SJSA1 (cell line): ENCODE data around the gene NDC1. TPM values are rescaled to one million over a fixed set of nuclear protein-coding genes. Genes with fewer than 3 reads are reported as not detected.
A peak's percentile ranks its signal among the peaks of the same experiment; 100 is the strongest.

Experiments used
- DNase-seq, 2 experiments: peaks; one replicate each; pipeline ENCODE4 v3.0.0-alpha.2; 2015 to 2020; ENCODE audit warnings: low spot score in 2 of 2, low read depth in 1 of 2
- H3K27ac ChIP-seq: fragments of 250-450 bp; sonication (Bioruptor Pico); 2 replicates; pipeline ENCODE4 v1.5.1; 2020; ENCODE audit warnings: mild to moderate bottlenecking, moderate library complexity
- H3K27me3 ChIP-seq: fragments of 250-450 bp; sonication (Bioruptor Pico); replicated peaks from 2 replicates; pipeline ENCODE4 v1.5.1; 2020; ENCODE audit warnings: mild to moderate bottlenecking, moderate library complexity
- H3K36me3 ChIP-seq: fragments of 250-450 bp; sonication (Bioruptor Pico); 2 replicates; pipeline ENCODE4 v1.5.1; 2020; ENCODE audit warnings: mild to moderate bottlenecking
- H3K4me1 ChIP-seq: fragments of 250-450 bp; sonication (Bioruptor Pico); replicated peaks from 2 replicates; pipeline ENCODE4 v1.6.1; 2021; ENCODE audit warnings: mild to moderate bottlenecking
- H3K4me3 ChIP-seq: fragments of 250-450 bp; sonication (Bioruptor Pico); 2 replicates; pipeline ENCODE4 v1.5.1; 2020; ENCODE audit warnings: mild to moderate bottlenecking
- H3K9me3 ChIP-seq: fragments of 250-450 bp; sonication (Bioruptor Pico); replicated peaks from 2 replicates; pipeline ENCODE4 v1.5.1; 2020; ENCODE audit warnings: mild to moderate bottlenecking
- total RNA-seq: library from RNA; depleted of rRNA; stranded (reverse); fragments of >200 nt; shearing (Covaris generic); gene quantifications from 2 replicates; pipeline ENCODE4 v1.2.3, GENCODE V29; 2014

Gene NDC1
- total RNA-seq, 1 experiment from 2014 or later = 65.0 TPM

- H3K36me3 ChIP-seq = 0 out of 2 replicates have a peak, but pooled peaks cover 4% of the 10 kb centered on the region
- no peaks in the 10 kb centered on the region for H3K27me3 ChIP-seq
- DNase-seq = peak; percentile 90 to 92
- H3K9me3 ChIP-seq = 0 out of 2 replicates have a peak, but pooled peaks cover 5% of the 10 kb centered on the region
- peak within 1 kb of the TSS; percentile 43 for H3K27ac ChIP-seq
- peaks cover 49% of the 10 kb centered on the region for H3K4me1 ChIP-seq
- peak within 1 kb of the TSS; percentile 85 for H3K4me3 ChIP-seq
These were observed 98.9 kb downstream of the NDC1 start, which contains the start of gene GLIS1 for GRCh38 chr1:53739109-53739681. GLIS1 (minus strand) TSS chr1:53739164; CDS start chr1:53738064, 1,100 bp downstream.

GRCh38 chr1:53738205-53739108, 99.6 kb downstream of the NDC1 start:
- Histone ChIP-seq H3K27ac (peak overlapping the region; percentile 36; the same call in 1 of the 2 replicates), H3K4me1 (peaks cover 57% of the 10 kb centered on the region)

GRCh38 chr1:53737648-53738204, 100.4 kb downstream of the NDC1 start:
- no peak overlapping the region for H3K27ac ChIP-seq
- peaks cover 61% of the 10 kb centered on the region for H3K4me1 ChIP-seq
- H3K27me3 ChIP-seq = no peaks in the 10 kb centered on the region
- 0 out of 2 replicates have a peak, but pooled peaks cover 4% of the 10 kb centered on the region for H3K36me3 ChIP-seq
- H3K9me3 ChIP-seq = no peaks in the 10 kb centered on the region
- no peak overlapping the region for H3K4me3 ChIP-seq
- no peak for DNase-seq

More at GRCh38 chr1:53738205-53739108, 99.6 kb downstream of the NDC1 start:
- Histone ChIP-seq H3K4me3 (peak overlapping the region; percentile 85), H3K9me3 (0 out of 2 replicates have a peak, but pooled peaks cover 5% of the 10 kb centered on the region), H3K36me3 (0 out of 2 replicates have a peak, but pooled peaks cover 4% of the 10 kb centered on the region), H3K27me3 (no peaks in the 10 kb centered on the region)
- no peak for DNase-seq

GRCh38 chr1:53736290-53736689, 101.8 kb downstream of the NDC1 start:
- H3K4me1 ChIP-seq = peaks cover 69% of the 10 kb centered on the region

GRCh38 chr1:53735681-53736080, 102.4 kb downstream of the NDC1 start:
- Histone ChIP-seq H3K27ac (no peak overlapping the region), H3K27me3 (no peaks in the 10 kb centered on the region), H3K4me1 (peaks cover 64% of the 10 kb centered on the region), H3K4me3 (no peak overlapping the region), H3K36me3 (0 out of 2 replicates have a peak, but pooled peaks cover 4% of the 10 kb centered on the region), H3K9me3 (no peaks in the 10 kb centered on the region)
- DNase-seq = no peak

More at GRCh38 chr1:53736290-53736689, 101.8 kb downstream of the NDC1 start:
- Histone ChIP-seq H3K27ac (no peak overlapping the region), H3K9me3 (no peaks in the 10 kb centered on the region), H3K36me3 (0 out of 2 replicates have a peak, but pooled peaks cover 4% of the 10 kb centered on the region), H3K27me3 (no peaks in the 10 kb centered on the region), H3K4me3 (no peak overlapping the region)
- no peak for DNase-seq

- Histone ChIP-seq H3K4me1 (peaks cover 60% of the 10 kb centered on the region), H3K9me3 (no peaks in the 10 kb centered on the region), H3K36me3 (0 out of 2 replicates have a peak, but pooled peaks cover 4% of the 10 kb centered on the region), H3K27ac (peak overlapping the region; percentile 90; the same call in 1 of the 2 replicates), H3K4me3 (no peak overlapping the region), H3K27me3 (no peaks in the 10 kb centered on the region)
- no peak for DNase-seq
These were observed 102.8 kb downstream of the NDC1 start for GRCh38 chr1:53735261-53735660.

GRCh38 chr1:53734650-53735211, 103.4 kb downstream of the NDC1 start:
- Histone ChIP-seq H3K27ac (peak overlapping the region; percentile 90), H3K9me3 (no peaks in the 10 kb centered on the region), H3K36me3 (0 out of 2 replicates have a peak, but pooled peaks cover 4% of the 10 kb centered on the region), H3K27me3 (no peaks in the 10 kb centered on the region), H3K4me3 (no peak overlapping the region), H3K4me1 (peaks cover 54% of the 10 kb centered on the region)
- no peak for DNase-seq

GRCh38 chr1:53733975-53734649, 104.0 kb downstream of the NDC1 start:
- H3K4me1 ChIP-seq = peaks cover 50% of the 10 kb centered on the region
- no peaks in the 10 kb centered on the region for H3K27me3 ChIP-seq
- H3K36me3 ChIP-seq = 0 out of 2 replicates have a peak, but pooled peaks cover 4% of the 10 kb centered on the region
- H3K27ac ChIP-seq = peak overlapping the region; percentile 90
- H3K4me3 ChIP-seq = no peak overlapping the region
- DNase-seq = peak in 1 of 2 experiments; percentile 84
- no peaks in the 10 kb centered on the region for H3K9me3 ChIP-seq

- Histone ChIP-seq H3K4me3 (no peak overlapping the region), H3K9me3 (no peaks in the 10 kb centered on the region)
- no peak for DNase-seq
These were observed 104.6 kb downstream of the NDC1 start for GRCh38 chr1:53733447-53733931.

GRCh38 chr1:53732912-53733317, 105.2 kb downstream of the NDC1 start:
- peak overlapping the region; percentile 90 for H3K27ac ChIP-seq
- H3K4me1 ChIP-seq = peaks cover 42% of the 10 kb centered on the region
- peak; percentile 66 to 85 for DNase-seq
- peak overlapping the region; percentile 8; the same call in 1 of the 2 replicates for H3K4me3 ChIP-seq
- H3K36me3 ChIP-seq = no peaks in the 10 kb centered on the region
- no peaks in the 10 kb centered on the region for H3K27me3 ChIP-seq
- H3K9me3 ChIP-seq = no peaks in the 10 kb centered on the region

More at GRCh38 chr1:53733447-53733931, 104.6 kb downstream of the NDC1 start:
- H3K27me3 ChIP-seq = no peaks in the 10 kb centered on the region
- peak overlapping the region; percentile 90 for H3K27ac ChIP-seq
- H3K4me1 ChIP-seq = peaks cover 46% of the 10 kb centered on the region
- no peaks in the 10 kb centered on the region for H3K36me3 ChIP-seq

- Histone ChIP-seq H3K4me3 (peak overlapping the region; percentile 8; the same call in 1 of the 2 replicates), H3K9me3 (no peaks in the 10 kb centered on the region), H3K27me3 (no peaks in the 10 kb centered on the region), H3K4me1 (peaks cover 42% of the 10 kb centered on the region), H3K27ac (peak overlapping the region; percentile 90), H3K36me3 (no peaks in the 10 kb centered on the region)
- peak in 1 of 2 experiments; percentile 45 for DNase-seq
These were observed 105.7 kb downstream of the NDC1 start for GRCh38 chr1:53732409-53732808.

GRCh38 chr1:53731779-53732305, 106.3 kb downstream of the NDC1 start:
- DNase-seq = no peak
- Histone ChIP-seq H3K27me3 (no peaks in the 10 kb centered on the region), H3K4me1 (peaks cover 42% of the 10 kb centered on the region), H3K9me3 (no peaks in the 10 kb centered on the region), H3K4me3 (no peak overlapping the region), H3K27ac (peak overlapping the region; percentile 90), H3K36me3 (no peaks in the 10 kb centered on the region)
